Smooth muscle cell (in vitro differentiated cells): Measurements from ENCODE around the gene SCARB1. TPM values are rescaled to one million over a fixed set of nuclear protein-coding genes. Genes with fewer than 3 reads are reported as not detected.
"Not testable (repeated sequence)": the region's sequence is repeated elsewhere in the genome, so short reads cannot be mapped to it uniquely, and the experiment has no call there.

Source experiments
- DNase-seq: peaks from one replicate; lab custom pipeline; 2025; ENCODE audit not compliant: unreplicated experiment; lab: John Stamatoyannopoulos, UW
- H2AFZ ChIP-seq: fragments of 200-600 bp; sonication (generic); 2 replicates; pipeline ENCODE4 v1.6.0; 2016; ENCODE audit warnings: antibody characterized with exemption, low read depth, mild to moderate bottlenecking
- H3F3A ChIP-seq: fragments of 200-600 bp; sonication (generic); 2 replicates; pipeline ENCODE4 v1.6.0; 2017; ENCODE audit warnings: antibody characterized with exemption, low read depth
- H3K27ac ChIP-seq: fragments of 200-600 bp; sonication (generic); 2 replicates; pipeline ENCODE4 v1.5.1; 2016; ENCODE audit warnings: low read depth, mild to moderate bottlenecking
- H3K27me3 ChIP-seq: fragments of 200-600 bp; sonication (generic); 2 replicates; pipeline ENCODE4 v1.6.1; 2016; ENCODE audit warnings: low read depth, mild to moderate bottlenecking
- H3K36me3 ChIP-seq: fragments of 200-600 bp; sonication (generic); 2 replicates; pipeline ENCODE4 v1.5.1; 2016; ENCODE audit warnings: low read depth
- H3K4me1 ChIP-seq: fragments of 200-600 bp; sonication (generic); 2 replicates; pipeline ENCODE4 v1.5.1; 2016; ENCODE audit warnings: low read depth
- H3K4me2 ChIP-seq: fragments of 200-600 bp; sonication (generic); 2 replicates; pipeline ENCODE4 v1.6.0; 2016; ENCODE audit warnings: mild to moderate bottlenecking
- H3K4me3 ChIP-seq: fragments of 200-600 bp; sonication (generic); 2 replicates; pipeline ENCODE4 v1.5.1; 2016; ENCODE audit warnings: mild to moderate bottlenecking
- H3K79me2 ChIP-seq: fragments of 200-600 bp; sonication (generic); 2 replicates; pipeline ENCODE4 v1.6.0; 2016; ENCODE audit warnings: low read depth, mild to moderate bottlenecking
- H3K9ac ChIP-seq: fragments of 200-600 bp; sonication (generic); 2 replicates; pipeline ENCODE4 v1.6.0; 2016; ENCODE audit warnings: low read depth
- H3K9me3 ChIP-seq: fragments of 200-600 bp; sonication (generic); replicated peaks from 2 replicates; pipeline ENCODE4 v1.5.1; 2016; ENCODE audit warnings: low read depth
- H4K20me1 ChIP-seq: fragments of 200-600 bp; sonication (generic); 2 replicates; pipeline ENCODE4 v1.6.0; 2016; ENCODE audit warnings: low read depth
- WGBS: methylation state at CpG from one replicate; pipeline ENCODE4 v1.1.7; 2016; ENCODE audit warnings: low lambda C conversion rate; 5-methylcytosine and 5-hydroxymethylcytosine counted together
- polyA plus RNA-seq: library from polyadenylated mRNA; unstranded; fragments of >200 nt; fragmentation: Nextera tagmentation; extraction: Ambion mirVana; gene quantifications from 2 replicates; pipeline ENCODE4 v1.2.1, GENCODE V29; 2016
- total RNA-seq: library from RNA; depleted of rRNA; stranded (reverse); fragments of >200 nt; gene quantifications from 2 replicates; pipeline ENCODE4 v1.2.3, GENCODE V29; 2014
- TF ChIP-seq, protein P1 (sequence below): fragments of 200-600 bp; sonication (generic); IDR thresholded peaks from 2 replicates; pipeline ENCODE4 v1.5.1; 2017; ENCODE audit warnings: borderline replicate concordance, mild to moderate bottlenecking, antibody characterized with exemption; ENCODE audit not compliant: insufficient read depth, poor library complexity, severe bottlenecking

SCARB1 gene
- total and polyA plus RNA-seq, 2 experiments from 2014 or later: 6.8 to 10.1 TPM

DNA sequence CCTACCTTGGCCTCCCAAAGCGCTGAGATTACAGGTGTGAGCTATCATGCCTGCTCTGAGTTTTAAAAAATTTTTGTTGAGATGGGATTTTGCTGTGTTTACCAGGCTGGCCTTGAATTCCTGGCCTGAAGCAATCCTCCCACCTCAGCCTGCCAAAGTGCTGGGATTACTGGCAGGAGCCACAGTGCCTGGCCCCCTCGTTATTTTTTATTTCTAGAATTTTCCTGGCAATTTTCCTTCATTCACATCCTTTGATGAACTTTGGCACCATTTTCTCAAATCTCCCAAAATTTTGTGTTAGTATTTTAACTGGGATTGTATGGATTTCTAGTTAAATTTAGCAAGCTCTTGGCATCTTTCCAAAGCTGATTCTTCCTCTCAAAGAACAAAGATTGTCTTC lies 24.6 kb upstream of the SCARB1 start:
- Histone ChIP-seq H3F3A (no peaks in the 10 kb centered on the region), H3K79me2 (no peaks in the 10 kb centered on the region), H3K27me3 (no peaks in the 10 kb centered on the region), H3K4me2 (no peak overlapping the region), H3K9me3 (no peaks in the 10 kb centered on the region), H3K9ac (no peak overlapping the region), H3K36me3 (no peaks in the 10 kb centered on the region), H4K20me1 (no peaks in the 10 kb centered on the region), H3K4me1 (no peaks in the 10 kb centered on the region), H2AFZ (no peak overlapping the region), H3K27ac (no peak overlapping the region), H3K4me3 (no peak overlapping the region)
- 89% methylated on average over 2 of the region's 2 CpGs for WGBS
- DNase-seq: no peak
- TF ChIP-seq, protein P1, sequence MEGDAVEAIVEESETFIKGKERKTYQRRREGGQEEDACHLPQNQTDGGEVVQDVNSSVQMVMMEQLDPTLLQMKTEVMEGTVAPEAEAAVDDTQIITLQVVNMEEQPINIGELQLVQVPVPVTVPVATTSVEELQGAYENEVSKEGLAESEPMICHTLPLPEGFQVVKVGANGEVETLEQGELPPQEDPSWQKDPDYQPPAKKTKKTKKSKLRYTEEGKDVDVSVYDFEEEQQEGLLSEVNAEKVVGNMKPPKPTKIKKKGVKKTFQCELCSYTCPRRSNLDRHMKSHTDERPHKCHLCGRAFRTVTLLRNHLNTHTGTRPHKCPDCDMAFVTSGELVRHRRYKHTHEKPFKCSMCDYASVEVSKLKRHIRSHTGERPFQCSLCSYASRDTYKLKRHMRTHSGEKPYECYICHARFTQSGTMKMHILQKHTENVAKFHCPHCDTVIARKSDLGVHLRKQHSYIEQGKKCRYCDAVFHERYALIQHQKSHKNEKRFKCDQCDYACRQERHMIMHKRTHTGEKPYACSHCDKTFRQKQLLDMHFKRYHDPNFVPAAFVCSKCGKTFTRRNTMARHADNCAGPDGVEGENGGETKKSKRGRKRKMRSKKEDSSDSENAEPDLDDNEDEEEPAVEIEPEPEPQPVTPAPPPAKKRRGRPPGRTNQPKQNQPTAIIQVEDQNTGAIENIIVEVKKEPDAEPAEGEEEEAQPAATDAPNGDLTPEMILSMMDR: no peak

- H2AFZ ChIP-seq, H3K4me3 ChIP-seq, H3K4me2 ChIP-seq, H3K36me3 ChIP-seq, H3K27ac ChIP-seq, H3K79me2 ChIP-seq, H4K20me1 ChIP-seq, H3K4me1 ChIP-seq, H3K9ac ChIP-seq, H3K27me3 ChIP-seq, H3F3A ChIP-seq, H3K9me3 ChIP-seq, DNase-seq: not testable (repeated sequence)
- 98% methylated on average over 9 of the region's 9 CpGs for WGBS
Observed at GRCh38 chr12:124887766-124888165, 24.1 kb upstream of the SCARB1 start.

- no peak overlapping the region for H3K9ac ChIP-seq
- no peak overlapping the region for H3K4me2 ChIP-seq
- no peaks in the 10 kb centered on the region for H4K20me1 ChIP-seq
- H3K79me2 ChIP-seq: no peaks in the 10 kb centered on the region
- no peak for DNase-seq
- no peaks in the 10 kb centered on the region for H3K27me3 ChIP-seq
- H3K36me3 ChIP-seq: no peaks in the 10 kb centered on the region
- H2AFZ ChIP-seq: no peak overlapping the region
- H3K4me3 ChIP-seq: no peak overlapping the region
- no peak overlapping the region for H3K27ac ChIP-seq
- 60% methylated on average over 15 of the region's 15 CpGs for WGBS
- TF ChIP-seq, protein P1: no peak
- no peaks in the 10 kb centered on the region for H3F3A ChIP-seq
- no peaks in the 10 kb centered on the region for H3K9me3 ChIP-seq
- no peaks in the 10 kb centered on the region for H3K4me1 ChIP-seq
Observed at GRCh38 chr12:124884587-124885438, 21.1 kb upstream of the SCARB1 start.

DNA sequence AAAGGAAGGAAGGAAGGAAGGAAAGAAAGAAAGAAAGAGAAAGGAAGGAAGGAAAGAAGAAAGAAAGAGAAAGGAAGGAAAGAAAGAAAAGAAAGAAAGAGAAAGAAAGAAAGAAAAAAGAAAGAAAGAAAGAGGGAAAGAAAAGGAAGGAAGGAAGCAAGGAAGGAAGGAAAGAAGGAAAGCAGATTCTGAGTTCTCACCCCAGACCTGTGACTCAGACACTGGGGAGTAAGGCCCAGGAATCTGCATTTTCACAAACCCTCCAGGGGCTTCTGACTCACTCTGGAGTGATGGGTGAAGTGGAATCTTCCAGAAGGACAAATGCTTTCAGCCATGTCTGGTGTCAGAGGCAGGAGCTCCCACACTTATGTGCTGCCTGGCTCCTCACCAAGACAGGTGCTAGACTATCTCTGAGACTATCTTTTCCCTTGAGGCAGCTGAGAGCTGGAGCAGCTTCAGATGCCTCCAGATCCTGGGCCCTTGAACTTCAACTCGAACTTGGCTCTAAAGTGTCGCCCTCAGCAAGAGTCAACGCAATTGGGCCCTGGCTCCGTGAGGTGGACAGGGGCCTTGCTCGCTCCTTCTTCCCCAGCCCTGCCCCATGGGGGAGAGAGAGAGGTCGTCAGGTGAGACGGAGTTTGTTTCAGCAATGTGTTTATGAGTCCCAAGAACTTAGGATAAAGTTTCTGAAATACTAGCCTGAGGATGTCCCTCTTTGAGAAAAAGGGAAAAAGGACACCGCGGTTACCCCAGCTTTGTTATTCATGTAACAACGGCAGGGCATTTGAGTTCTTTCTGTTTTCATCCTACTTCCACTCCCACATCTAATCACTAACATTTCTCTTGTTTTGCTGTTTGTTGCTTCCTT lies 19.8 kb upstream of the SCARB1 start:
- no peaks in the 10 kb centered on the region for H3K4me1 ChIP-seq
- H3K9ac ChIP-seq: no peak overlapping the region
- DNase-seq: no peak
- H3K4me2 ChIP-seq: no peak overlapping the region
- H3K9me3 ChIP-seq: no peaks in the 10 kb centered on the region
- H3F3A ChIP-seq: no peaks in the 10 kb centered on the region
- TF ChIP-seq, protein P1: no peak
- no peaks in the 10 kb centered on the region for H3K79me2 ChIP-seq
- H2AFZ ChIP-seq: no peak overlapping the region
- no peaks in the 10 kb centered on the region for H3K36me3 ChIP-seq
- H3K27me3 ChIP-seq: no peaks in the 10 kb centered on the region
- 75% methylated on average over 10 of the region's 10 CpGs for WGBS
- no peak overlapping the region for H3K27ac ChIP-seq
- no peak overlapping the region for H3K4me3 ChIP-seq
- H4K20me1 ChIP-seq: no peaks in the 10 kb centered on the region
